Ishikawa (cell line): ENCODE data around the gene ZNF804B.

Experiments used
- CEBPB ChIP-seq: IDR thresholded peaks from 2 replicates; pipeline ENCODE4 v1.6.1; 2012
- CREB1 ChIP-seq: IDR thresholded peaks from 2 replicates; pipeline ENCODE4 v1.6.1; 2012; ENCODE audit warnings: low read depth
- EGR1 ChIP-seq: IDR thresholded peaks from 2 replicates; pipeline ENCODE4 v1.6.1; 2012
- EP300 ChIP-seq: IDR thresholded peaks from 2 replicates; pipeline ENCODE4 v1.6.1; 2012; ENCODE audit warnings: borderline replicate concordance
- FOXM1 ChIP-seq: IDR thresholded peaks from 2 replicates; pipeline ENCODE4 v1.6.1; 2012; ENCODE audit warnings: low read depth, borderline replicate concordance
- MAX ChIP-seq: IDR thresholded peaks from 2 replicates; pipeline ENCODE4 v1.6.1; 2012
- NFIC ChIP-seq: IDR thresholded peaks from 2 replicates; pipeline ENCODE4 v1.6.1; 2012
- RAD21 ChIP-seq: IDR thresholded peaks from 2 replicates; pipeline ENCODE4 v1.6.1; 2012; ENCODE audit warnings: low read depth
- REST ChIP-seq: IDR thresholded peaks from 2 replicates; pipeline ENCODE4 v1.6.1; 2012; ENCODE audit warnings: low read depth, mild to moderate bottlenecking
- TAF1 ChIP-seq: IDR thresholded peaks from 2 replicates; pipeline ENCODE4 v1.6.1; 2012; ENCODE audit warnings: low read depth, mild to moderate bottlenecking
- TCF12 ChIP-seq: IDR thresholded peaks from 2 replicates; pipeline ENCODE4 v1.6.1; 2012; ENCODE audit warnings: low read depth
- TEAD4 ChIP-seq: IDR thresholded peaks from 2 replicates; pipeline ENCODE4 v1.6.1; 2012
- USF1 ChIP-seq: IDR thresholded peaks from 2 replicates; pipeline ENCODE4 v1.6.1; 2012
- YY1 ChIP-seq: IDR thresholded peaks from 2 replicates; pipeline ENCODE4 v1.6.1; 2012; ENCODE audit warnings: low read depth
- ZBTB7A ChIP-seq: IDR thresholded peaks from 2 replicates; pipeline ENCODE4 v1.6.1; 2012; ENCODE audit warnings: low read depth

The ZNF804B gene

GRCh38 chr7:89021741-89022140, 262.2 kb downstream of the ZNF804B start:
- TF ChIP-seq YY1 (no peak), MAX (no peak), ZBTB7A (no peak), USF1 (no peak)

GRCh38 chr7:89023206-89023605, 263.7 kb downstream of the ZNF804B start:
- TF ChIP-seq CREB1 = no peak
- no peak for TF ChIP-seq REST
- no peak for TF ChIP-seq USF1
- no peak for TF ChIP-seq TEAD4
- TF ChIP-seq MAX = no peak
- TF ChIP-seq EP300 = no peak
- no peak for TF ChIP-seq CEBPB
- no peak for TF ChIP-seq EGR1
- TF ChIP-seq TAF1 = no peak
- TF ChIP-seq ZBTB7A = no peak
- TF ChIP-seq RAD21 = no peak
- no peak for TF ChIP-seq YY1
- no peak for TF ChIP-seq TCF12
- no peak for TF ChIP-seq FOXM1
- no peak for TF ChIP-seq NFIC

- TF ChIP-seq USF1 = no peak
- TF ChIP-seq RAD21 = no peak
- no peak for TF ChIP-seq REST
- no peak for TF ChIP-seq YY1
- TF ChIP-seq EGR1 = no peak
- no peak for TF ChIP-seq TEAD4
- TF ChIP-seq EP300 = no peak
- no peak for TF ChIP-seq TCF12
- TF ChIP-seq FOXM1 = no peak
- TF ChIP-seq CREB1 = no peak
- TF ChIP-seq MAX = no peak
- no peak for TF ChIP-seq ZBTB7A
- no peak for TF ChIP-seq NFIC
- TF ChIP-seq CEBPB = no peak
- TF ChIP-seq TAF1 = no peak
These were observed 264.4 kb downstream of the ZNF804B start for GRCh38 chr7:89023877-89024276.

GRCh38 chr7:89027781-89028180, 268.3 kb downstream of the ZNF804B start:
- TF ChIP-seq EP300 (no peak), FOXM1 (no peak), RAD21 (no peak), NFIC (no peak), EGR1 (no peak), CREB1 (no peak), ZBTB7A (no peak), TAF1 (no peak), TEAD4 (no peak), YY1 (no peak), USF1 (no peak), MAX (no peak), REST (no peak), CEBPB (no peak), TCF12 (no peak)
